NCI-H2107 treated with DMSO at 0.1 percent for 48 hours (cell line): ENCODE data around the gene HBZ.
"Not testable (repeated sequence)": the region's sequence is repeated elsewhere in the genome, so short reads cannot be mapped to it uniquely, and the experiment has no call there.

Source experiments
- DNase-seq: peaks from one replicate; lab custom pipeline; 2025; ENCODE audit not compliant: unreplicated experiment; lab: John Stamatoyannopoulos, UW

Gene HBZ

DNA sequence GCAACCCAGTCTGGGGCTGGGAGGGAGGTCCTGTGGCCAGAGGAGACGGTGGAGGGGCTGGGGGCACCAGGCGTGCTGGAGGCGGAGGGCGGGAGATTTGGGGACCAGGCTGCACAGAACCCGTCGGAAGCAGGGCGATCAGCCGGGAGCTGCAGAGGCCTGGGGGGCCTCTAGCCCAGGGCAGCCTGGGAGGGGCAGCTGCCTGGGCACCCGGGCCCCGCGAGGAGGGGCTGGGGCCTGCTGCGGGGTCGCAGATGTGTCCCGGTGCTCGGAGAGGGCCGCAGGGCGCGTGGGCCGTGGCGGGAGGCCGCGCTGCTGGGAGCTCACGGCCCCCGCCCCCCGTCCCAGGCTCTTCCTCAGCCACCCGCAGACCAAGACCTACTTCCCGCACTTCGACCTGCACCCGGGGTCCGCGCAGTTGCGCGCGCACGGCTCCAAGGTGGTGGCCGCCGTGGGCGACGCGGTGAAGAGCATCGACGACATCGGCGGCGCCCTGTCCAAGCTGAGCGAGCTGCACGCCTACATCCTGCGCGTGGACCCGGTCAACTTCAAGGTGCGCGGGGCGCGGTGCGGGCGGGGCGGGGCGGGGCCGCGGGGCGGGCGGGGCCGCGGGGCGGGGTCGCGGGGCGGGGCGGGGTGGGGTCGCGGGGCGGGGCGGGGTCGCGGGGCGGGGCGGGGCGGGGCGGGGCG, 11.8 kb downstream of the HBZ start:
- DNase-seq, result not testable (repeated sequence)

DNA sequence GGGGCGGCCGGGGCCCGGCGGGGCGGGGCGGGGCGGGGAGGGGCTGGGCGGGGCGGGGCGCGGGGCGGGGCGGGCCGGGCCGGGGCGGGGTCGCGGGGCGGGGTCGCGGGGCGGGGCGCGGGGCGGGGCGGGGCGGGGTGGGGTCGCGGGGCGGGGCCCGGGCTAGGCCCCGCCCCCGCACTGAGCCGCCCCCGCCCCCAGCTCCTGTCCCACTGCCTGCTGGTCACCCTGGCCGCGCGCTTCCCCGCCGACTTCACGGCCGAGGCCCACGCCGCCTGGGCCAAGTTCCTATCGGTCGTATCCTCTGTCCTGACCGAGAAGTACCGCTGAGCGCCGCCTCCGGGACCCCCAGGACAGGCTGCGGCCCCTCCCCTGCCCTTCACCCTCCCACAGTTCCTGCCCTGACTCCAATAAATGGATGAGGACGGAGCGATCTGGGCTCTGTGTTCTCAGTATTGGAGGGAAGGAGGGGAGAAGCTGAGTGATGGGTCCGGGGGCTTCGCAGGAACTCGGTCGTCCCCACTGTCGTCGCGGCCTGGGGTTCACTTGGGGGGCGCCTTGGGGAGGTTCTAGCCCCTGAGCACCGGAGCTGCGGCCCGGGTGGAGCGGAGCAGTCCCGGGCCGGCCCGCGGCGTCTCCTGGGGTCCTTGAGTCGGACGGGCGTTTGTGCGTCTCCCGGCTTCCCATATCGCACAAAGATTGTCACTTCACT, 12.5 kb downstream of the HBZ start:
- DNase-seq, result no peak

DNA sequence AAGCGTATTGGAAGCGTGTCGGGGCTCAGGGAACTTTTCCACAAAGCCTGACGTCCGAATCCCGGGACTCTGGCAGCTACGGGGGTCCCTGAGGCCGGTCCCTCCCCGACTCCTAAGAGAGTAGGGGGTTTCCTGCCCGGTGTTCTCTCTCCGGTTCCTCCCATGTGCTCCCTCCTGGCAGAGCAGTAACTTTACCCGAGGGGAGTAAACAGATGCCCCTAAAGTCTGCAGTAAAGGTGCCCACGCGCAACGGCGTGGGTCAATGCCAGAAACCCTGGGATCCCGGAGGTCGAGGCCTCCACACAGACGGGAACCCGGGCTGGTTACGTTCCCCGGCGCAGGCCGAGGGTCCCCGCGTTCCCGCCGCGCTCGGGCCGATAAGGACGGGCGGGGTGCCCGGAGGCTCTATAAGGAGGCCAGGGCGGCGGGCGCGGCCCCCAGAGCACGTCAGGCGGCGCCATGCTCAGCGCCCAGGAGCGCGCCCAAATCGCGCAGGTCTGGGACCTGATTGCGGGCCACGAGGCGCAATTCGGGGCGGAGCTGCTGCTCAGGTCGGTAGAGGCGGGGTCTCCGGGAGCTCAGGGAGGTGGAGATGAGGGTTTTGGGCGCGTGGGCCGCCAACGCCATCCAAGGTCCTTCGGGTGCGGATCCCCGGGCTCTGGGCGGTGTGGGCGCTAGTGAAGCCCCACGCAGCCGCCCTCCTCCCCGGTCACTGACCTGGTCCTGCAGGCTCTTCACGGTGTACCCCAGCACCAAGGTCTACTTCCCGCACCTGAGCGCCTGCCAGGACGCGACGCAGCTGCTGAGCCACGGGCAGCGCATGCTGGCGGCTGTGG, 13.3 kb downstream of the HBZ start, which contains the start of gene HBM:
HBM (plus strand) TSS at position 440 of the 836 bp plus-strand sequence; CDS start at position 460, 20 bp downstream.
- no peak for DNase-seq

DNA sequence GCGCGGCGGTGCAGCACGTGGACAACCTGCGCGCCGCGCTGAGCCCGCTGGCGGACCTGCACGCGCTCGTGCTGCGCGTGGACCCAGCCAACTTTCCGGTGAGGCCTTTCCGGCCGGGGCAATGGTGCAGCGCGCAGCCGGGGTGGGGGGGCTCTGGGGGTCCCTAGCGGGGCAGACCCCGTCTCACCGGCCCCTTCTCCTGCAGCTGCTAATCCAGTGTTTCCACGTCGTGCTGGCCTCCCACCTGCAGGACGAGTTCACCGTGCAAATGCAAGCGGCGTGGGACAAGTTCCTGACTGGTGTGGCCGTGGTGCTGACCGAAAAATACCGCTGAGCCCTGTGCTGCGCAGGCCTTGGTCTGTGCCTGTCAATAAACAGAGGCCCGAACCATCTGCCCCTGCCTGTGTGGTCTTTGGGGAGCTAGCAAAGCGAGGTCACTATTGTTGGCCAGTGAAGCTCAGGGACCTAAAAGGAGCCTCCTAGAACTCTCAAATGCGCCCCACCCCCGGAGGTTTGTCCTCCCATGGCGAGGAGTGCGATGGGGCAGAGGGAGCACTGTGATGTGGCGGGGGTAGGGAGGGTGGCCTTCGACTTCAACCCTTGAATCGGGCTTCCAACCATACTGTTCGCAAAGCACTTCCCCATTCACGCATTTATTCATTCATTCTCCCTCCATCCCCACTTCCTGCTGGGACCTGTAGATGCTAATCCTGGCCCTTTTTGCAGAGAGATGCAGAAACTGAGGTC, 14.1 kb downstream of the HBZ start:
- no peak for DNase-seq

DNA sequence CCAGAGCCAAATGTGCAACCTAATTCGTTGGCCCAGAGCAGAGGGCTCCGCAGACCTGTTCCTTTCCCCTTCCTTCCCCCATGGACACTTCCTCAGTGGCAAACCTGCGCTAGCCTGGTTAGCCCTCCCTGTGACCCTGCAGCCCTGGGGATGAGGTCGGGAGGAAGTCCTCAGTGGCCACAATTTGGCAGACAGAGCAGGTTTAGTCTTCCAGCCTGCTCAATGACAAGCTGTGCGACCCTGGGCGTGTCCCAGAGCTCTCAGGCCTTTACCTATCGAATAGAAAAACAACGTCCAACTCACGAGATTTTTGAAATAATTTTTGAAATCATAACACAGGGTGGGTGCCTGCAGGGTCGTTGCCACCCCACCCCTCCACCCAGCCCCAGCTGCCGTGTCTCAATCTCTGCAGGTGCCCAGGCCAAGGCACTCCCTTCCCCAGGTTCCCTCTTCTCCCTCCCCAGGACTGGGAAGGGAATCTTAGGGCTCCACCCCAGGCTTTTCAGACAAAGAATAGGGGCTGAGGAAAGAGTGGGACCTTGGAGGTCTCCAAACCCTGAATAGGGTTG, 14.8 kb downstream of the HBZ start:
- no peak for DNase-seq

DNA sequence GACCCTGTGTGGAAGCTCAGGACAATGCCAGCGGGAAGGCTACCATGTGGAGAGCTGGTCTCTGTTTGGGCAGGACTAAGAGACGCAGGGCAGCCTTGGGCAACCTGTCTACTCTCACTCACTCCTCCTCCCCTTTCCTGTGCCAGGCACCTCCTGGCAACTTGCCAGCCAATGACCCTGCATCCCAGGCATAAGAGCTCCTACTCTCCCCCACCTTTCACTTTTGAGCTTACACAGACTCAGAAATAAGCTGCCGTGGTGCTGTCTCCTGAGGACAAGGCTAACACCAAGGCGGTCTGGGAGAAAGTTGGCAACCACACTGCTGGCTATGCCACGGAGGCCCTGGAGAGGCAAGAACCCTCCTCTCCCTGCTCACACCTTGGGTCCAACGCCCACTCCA, 16.0 kb downstream of the HBZ start:
- DNase-seq, result no peak

DNA sequence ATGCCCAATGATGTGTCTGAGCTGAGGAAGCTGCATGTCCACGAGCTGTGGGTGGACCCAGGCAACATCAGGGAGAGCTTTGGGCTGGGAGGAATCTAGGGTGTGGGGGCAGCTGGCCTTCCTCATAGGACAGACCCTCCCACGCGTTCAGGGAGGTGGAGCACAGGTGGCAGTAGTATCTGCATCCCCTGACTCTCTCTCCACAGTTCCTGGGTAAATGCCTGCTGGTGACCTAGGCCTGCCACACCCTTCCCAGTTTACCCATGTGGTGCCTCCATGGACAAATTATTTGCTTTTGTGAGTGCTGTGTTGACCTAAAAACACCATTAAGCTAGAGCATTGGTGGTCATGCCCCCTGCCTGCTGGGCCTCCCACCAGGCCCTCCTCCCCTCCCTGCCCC, 16.6 kb downstream of the HBZ start:
- DNase-seq, result no peak

DNA sequence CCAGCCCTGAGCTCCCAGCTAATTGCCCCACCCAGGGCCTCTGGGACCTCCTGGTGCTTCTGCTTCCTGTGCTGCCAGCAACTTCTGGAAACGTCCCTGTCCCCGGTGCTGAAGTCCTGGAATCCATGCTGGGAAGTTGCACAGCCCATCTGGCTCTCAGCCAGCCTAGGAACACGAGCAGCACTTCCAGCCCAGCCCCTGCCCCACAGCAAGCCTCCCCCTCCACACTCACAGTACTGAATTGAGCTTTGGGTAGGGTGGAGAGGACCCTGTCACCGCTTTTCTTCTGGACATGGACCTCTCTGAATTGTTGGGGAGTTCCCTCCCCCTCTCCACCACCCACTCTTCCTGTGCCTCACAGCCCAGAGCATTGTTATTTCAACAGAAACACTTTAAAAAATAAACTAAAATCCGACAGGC, 17.7 kb downstream of the HBZ start:
- not testable (repeated sequence) for DNase-seq

DNA sequence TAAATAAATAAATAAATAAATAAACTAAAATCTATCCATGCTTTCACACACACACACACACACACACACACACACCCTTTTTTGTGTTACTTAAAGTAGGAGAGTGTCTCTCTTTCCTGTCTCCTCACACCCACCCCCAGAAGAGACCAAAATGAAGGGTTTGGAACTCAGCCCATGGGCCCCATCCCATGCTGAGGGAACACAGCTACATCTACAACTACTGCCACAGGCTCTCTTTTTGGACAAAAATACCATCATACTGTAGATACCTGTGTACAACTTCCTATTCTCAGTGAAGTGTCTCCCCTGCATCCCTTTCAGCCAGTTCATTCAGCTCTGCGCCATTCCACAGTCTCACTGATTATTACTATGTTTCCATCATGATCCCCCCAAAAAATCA, 18.3 kb downstream of the HBZ start:
- no peak for DNase-seq

DNA sequence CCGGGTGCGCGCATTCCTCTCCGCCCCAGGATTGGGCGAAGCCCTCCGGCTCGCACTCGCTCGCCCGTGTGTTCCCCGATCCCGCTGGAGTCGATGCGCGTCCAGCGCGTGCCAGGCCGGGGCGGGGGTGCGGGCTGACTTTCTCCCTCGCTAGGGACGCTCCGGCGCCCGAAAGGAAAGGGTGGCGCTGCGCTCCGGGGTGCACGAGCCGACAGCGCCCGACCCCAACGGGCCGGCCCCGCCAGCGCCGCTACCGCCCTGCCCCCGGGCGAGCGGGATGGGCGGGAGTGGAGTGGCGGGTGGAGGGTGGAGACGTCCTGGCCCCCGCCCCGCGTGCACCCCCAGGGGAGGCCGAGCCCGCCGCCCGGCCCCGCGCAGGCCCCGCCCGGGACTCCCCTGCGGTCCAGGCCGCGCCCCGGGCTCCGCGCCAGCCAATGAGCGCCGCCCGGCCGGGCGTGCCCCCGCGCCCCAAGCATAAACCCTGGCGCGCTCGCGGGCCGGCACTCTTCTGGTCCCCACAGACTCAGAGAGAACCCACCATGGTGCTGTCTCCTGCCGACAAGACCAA, 20.0 kb downstream of the HBZ start, which contains the start of gene HBA2:
HBA2 (plus strand) TSS at position 503 of the 568 bp plus-strand sequence; CDS start at position 540, 37 bp downstream.
- not testable (repeated sequence) for DNase-seq

DNA sequence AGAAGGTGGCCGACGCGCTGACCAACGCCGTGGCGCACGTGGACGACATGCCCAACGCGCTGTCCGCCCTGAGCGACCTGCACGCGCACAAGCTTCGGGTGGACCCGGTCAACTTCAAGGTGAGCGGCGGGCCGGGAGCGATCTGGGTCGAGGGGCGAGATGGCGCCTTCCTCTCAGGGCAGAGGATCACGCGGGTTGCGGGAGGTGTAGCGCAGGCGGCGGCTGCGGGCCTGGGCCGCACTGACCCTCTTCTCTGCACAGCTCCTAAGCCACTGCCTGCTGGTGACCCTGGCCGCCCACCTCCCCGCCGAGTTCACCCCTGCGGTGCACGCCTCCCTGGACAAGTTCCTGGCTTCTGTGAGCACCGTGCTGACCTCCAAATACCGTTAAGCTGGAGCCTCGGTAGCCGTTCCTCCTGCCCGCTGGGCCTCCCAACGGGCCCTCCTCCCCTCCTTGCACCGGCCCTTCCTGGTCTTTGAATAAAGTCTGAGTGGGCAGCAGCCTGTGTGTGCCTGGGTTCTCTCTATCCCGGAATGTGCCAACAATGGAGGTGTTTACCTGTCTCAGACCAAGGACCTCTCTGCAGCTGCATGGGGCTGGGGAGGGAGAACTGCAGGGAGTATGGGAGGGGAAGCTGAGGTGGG, 20.9 kb downstream of the HBZ start:
- not testable (repeated sequence) for DNase-seq

DNA sequence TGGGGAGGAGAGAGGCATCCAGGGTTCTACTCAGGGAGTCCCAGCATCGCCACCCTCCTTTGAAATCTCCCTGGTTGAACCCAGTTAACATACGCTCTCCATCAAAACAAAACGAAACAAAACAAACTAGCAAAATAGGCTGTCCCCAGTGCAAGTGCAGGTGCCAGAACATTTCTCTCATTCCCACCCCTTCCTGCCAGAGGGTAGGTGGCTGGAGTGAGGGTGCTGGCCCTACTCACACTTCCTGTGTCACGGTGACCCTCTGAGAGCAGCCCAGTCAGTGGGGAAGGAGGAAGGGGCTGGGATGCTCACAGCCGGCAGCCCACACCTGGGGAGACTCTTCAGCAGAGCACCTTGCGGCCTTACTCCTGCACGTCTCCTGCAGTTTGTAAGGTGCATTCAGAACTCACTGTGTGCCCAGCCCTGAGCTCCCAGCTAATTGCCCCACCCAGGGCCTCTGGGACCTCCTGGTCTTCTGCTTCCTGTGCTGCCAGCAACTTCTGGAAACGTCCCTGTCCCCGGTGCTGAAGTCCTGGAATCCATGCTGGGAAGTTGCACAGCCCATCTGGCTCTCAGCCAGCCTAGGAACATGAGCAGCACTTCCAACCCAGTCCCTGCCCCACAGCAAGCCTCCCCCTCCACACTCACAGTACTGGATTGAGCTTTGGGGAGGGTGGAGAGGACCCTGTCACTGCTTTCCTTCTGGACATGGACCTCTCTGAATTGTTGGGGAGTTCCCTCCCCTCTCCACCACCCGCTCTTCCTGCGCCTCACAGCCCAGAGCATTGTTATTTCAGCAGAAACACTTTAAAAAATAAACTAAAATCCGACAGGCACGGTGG, 21.7 kb downstream of the HBZ start:
- not testable (repeated sequence) for DNase-seq

DNA sequence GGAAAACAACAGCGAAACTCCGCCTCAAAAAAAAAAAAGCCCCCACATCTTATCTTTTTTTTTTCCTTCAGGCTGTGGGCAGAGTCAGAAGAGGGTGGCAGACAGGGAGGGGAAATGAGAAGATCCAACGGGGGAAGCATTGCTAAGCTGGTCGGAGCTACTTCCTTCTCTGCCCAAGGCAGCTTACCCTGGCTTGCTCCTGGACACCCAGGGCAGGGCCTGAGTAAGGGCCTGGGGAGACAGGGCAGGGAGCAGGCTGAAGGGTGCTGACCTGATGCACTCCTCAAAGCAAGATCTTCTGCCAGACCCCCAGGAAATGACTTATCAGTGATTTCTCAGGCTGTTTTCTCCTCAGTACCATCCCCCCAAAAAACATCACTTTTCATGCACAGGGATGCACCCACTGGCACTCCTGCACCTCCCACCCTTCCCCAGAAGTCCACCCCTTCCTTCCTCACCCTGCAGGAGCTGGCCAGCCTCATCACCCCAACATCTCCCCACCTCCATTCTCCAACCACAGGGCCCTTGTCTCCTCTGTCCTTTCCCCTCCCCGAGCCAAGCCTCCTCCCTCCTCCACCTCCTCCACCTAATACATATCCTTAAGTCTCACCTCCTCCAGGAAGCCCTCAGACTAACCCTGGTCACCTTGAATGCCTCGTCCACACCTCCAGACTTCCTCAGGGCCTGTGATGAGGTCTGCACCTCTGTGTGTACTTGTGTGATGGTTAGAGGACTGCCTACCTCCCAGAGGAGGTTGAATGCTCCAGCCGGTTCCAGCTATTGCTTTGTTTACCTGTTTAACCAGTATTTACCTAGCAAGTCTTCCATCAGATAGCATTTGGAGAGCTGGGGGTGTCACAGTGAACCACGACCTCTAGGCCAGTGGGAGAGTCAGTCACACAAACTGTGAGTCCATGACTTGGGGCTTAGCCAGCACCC, 22.8 kb downstream of the HBZ start:
- DNase-seq, result no peak

DNA sequence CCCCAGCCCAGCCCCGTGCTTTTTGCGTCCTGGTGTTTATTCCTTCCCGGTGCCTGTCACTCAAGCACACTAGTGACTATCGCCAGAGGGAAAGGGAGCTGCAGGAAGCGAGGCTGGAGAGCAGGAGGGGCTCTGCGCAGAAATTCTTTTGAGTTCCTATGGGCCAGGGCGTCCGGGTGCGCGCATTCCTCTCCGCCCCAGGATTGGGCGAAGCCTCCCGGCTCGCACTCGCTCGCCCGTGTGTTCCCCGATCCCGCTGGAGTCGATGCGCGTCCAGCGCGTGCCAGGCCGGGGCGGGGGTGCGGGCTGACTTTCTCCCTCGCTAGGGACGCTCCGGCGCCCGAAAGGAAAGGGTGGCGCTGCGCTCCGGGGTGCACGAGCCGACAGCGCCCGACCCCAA, 23.6 kb downstream of the HBZ start:
- not testable (repeated sequence) for DNase-seq

DNA sequence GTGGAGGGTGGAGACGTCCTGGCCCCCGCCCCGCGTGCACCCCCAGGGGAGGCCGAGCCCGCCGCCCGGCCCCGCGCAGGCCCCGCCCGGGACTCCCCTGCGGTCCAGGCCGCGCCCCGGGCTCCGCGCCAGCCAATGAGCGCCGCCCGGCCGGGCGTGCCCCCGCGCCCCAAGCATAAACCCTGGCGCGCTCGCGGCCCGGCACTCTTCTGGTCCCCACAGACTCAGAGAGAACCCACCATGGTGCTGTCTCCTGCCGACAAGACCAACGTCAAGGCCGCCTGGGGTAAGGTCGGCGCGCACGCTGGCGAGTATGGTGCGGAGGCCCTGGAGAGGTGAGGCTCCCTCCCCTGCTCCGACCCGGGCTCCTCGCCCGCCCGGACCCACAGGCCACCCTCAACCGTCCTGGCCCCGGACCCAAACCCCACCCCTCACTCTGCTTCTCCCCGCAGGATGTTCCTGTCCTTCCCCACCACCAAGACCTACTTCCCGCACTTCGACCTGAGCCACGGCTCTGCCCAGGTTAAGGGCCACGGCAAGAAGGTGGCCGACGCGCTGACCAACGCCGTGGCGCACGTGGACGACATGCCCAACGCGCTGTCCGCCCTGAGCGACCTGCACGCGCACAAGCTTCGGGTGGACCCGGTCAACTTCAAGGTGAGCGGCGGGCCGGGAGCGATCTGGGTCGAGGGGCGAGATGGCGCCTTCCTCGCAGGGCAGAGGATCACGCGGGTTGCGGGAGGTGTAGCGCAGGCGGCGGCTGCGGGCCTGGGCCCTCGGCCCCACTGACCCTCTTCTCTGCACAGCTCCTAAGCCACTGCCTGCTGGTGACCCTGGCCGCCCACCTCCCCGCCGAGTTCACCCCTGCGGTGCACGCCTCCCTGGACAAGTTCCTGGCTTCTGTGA, 24.3 kb downstream of the HBZ start, which contains the start of gene HBA1:
HBA1 (plus strand) TSS at position 204 of the 906 bp plus-strand sequence; CDS start at position 241, 37 bp downstream.
- not testable (repeated sequence) for DNase-seq

DNA sequence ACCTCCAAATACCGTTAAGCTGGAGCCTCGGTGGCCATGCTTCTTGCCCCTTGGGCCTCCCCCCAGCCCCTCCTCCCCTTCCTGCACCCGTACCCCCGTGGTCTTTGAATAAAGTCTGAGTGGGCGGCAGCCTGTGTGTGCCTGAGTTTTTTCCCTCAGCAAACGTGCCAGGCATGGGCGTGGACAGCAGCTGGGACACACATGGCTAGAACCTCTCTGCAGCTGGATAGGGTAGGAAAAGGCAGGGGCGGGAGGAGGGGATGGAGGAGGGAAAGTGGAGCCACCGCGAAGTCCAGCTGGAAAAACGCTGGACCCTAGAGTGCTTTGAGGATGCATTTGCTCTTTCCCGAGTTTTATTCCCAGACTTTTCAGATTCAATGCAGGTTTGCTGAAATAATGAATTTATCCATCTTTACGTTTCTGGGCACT, 25.0 kb downstream of the HBZ start:
- DNase-seq, result peak; percentile 100
